CD4-positive, alpha-beta T cell treated with Interleukin-15 for 4 hours (primary cell): ENCODE results near the gene TOP3A.
"Not testable (repeated sequence)": the region's sequence is repeated elsewhere in the genome, so short reads cannot be mapped to it uniquely, and the experiment has no call there.

Experiments
- DNase-seq: peaks from one replicate; pipeline ENCODE4 v3.0.0-alpha.2; 2020; ENCODE audit warnings: low spot score

The TOP3A gene

GRCh38 chr17:18323507-18324139 is 8.8 kb upstream of the TOP3A start:
- no peak for DNase-seq

GRCh38 chr17:18323007-18323406 is 8.2 kb upstream of the TOP3A start:
- DNase-seq: no peak

- no peak for DNase-seq
Observed at GRCh38 chr17:18322522-18322921, 7.7 kb upstream of the TOP3A start.

- no peak for DNase-seq
Observed at GRCh38 chr17:18321309-18321708, 6.5 kb upstream of the TOP3A start.

- no peak for DNase-seq
Observed at GRCh38 chr17:18320301-18320700, 5.5 kb upstream of the TOP3A start.

GRCh38 chr17:18319604-18320256 is 4.9 kb upstream of the TOP3A start:
- peak; percentile 13 for DNase-seq

GRCh38 chr17:18318771-18319450 is 4.1 kb upstream of the TOP3A start:
- DNase-seq: no peak

GRCh38 chr17:18318117-18318516 is 3.3 kb upstream of the TOP3A start:
- DNase-seq: no peak

GRCh38 chr17:18315961-18316360 is 1.2 kb upstream of the TOP3A start:
- DNase-seq: no peak

- peak; percentile 20 for DNase-seq
Observed at GRCh38 chr17:18315562-18315922, 748 bp upstream of the TOP3A start.

- DNase-seq: no peak
Observed at GRCh38 chr17:18314059-18314730, 599 bp downstream of the TOP3A start.

- DNase-seq: no peak
Observed at GRCh38 chr17:18309202-18309601, 5.6 kb downstream of the TOP3A start.

- DNase-seq: not testable (repeated sequence)
Observed at GRCh38 chr17:18303206-18303605, 11.6 kb downstream of the TOP3A start.

GRCh38 chr17:18300725-18301480 is 13.9 kb downstream of the TOP3A start:
- no peak for DNase-seq

GRCh38 chr17:18298061-18298460 is 16.7 kb downstream of the TOP3A start:
- not testable (repeated sequence) for DNase-seq

GRCh38 chr17:18291718-18292540 is 22.9 kb downstream of the TOP3A start:
- no peak for DNase-seq

GRCh38 chr17:18285296-18285695 is 29.5 kb downstream of the TOP3A start:
- no peak for DNase-seq

- no peak for DNase-seq
Observed at GRCh38 chr17:18281788-18282187, 33.0 kb downstream of the TOP3A start.

GRCh38 chr17:18280766-18281371 is 33.9 kb downstream of the TOP3A start:
- DNase-seq: no peak

GRCh38 chr17:18280249-18280648 is 34.5 kb downstream of the TOP3A start:
- DNase-seq: no peak

- DNase-seq: no peak
Observed at GRCh38 chr17:18278867-18279266, 35.9 kb downstream of the TOP3A start.
